Keratinocyte (primary cell): Measurements from ENCODE around the gene NLGN4X. TPM values are rescaled to one million over a fixed set of nuclear protein-coding genes. Genes with fewer than 3 reads are reported as not detected.

Experiments
- DNase-seq: peaks from one replicate; pipeline ENCODE4 v3.0.0-alpha.2; 2011; ENCODE audit warnings: low read depth, missing footprints, low spot score
- FAIRE-seq: peaks from 2 replicates; lab custom pipeline; 2011; peaks lifted over from hg19 to GRCh38; lab: Jason Lieb, UNC
- H2AFZ ChIP-seq: 2 replicates; pipeline ENCODE4 v1.6.0; 2012; ENCODE audit warnings: low read length, control low read depth, inconsistent platforms; ENCODE audit not compliant: control insufficient read depth
- H3K27ac ChIP-seq: 2 replicates; pipeline ENCODE4 v1.5.1; 2011; ENCODE audit warnings: low read length; ENCODE audit not compliant: control insufficient read depth, insufficient read depth
- H3K27me3 ChIP-seq: 3 replicates; pipeline ENCODE4 v1.6.0; 2011; ENCODE audit warnings: low read length; ENCODE audit not compliant: control insufficient read depth, insufficient read depth; ENCODE audit errors: extremely low read depth
- H3K36me3 ChIP-seq, 2 experiments: 2 replicates in 1 of 2; 3 replicates in 1 of 2; pipeline ENCODE4 v1.5.1; 2011; ENCODE audit warnings: low read length in 2 of 2, mild to moderate bottlenecking in 1 of 2; ENCODE audit not compliant: control insufficient read depth in 2 of 2, insufficient read depth in 2 of 2; ENCODE audit errors: extremely low read depth in 1 of 2
- H3K4me1 ChIP-seq: 3 replicates; pipeline ENCODE4 v1.5.1; 2011; ENCODE audit warnings: low read length; ENCODE audit not compliant: control insufficient read depth, insufficient read depth; ENCODE audit errors: extremely low read depth
- H3K4me2 ChIP-seq: 3 replicates; pipeline ENCODE4 v1.6.0; 2011; ENCODE audit warnings: low read depth, low read length; ENCODE audit not compliant: control insufficient read depth, insufficient read depth; ENCODE audit errors: extremely low read depth
- H3K4me3 ChIP-seq, 3 experiments: fragments of 200-600 bp in 1 of 3; sonication (generic) in 1 of 3; 2 replicates in 2 of 3; 3 replicates in 1 of 3; pipeline ENCODE4 v1.5.1; 2011 to 2016; ENCODE audit warnings: low read length in 3 of 3, mild to moderate bottlenecking in 3 of 3, control low read depth in 2 of 3, inconsistent platforms in 1 of 3, low read depth in 1 of 3, mixed read lengths in 1 of 3, mixed run types in 1 of 3, moderate library complexity in 1 of 3; ENCODE audit not compliant: control insufficient read depth in 2 of 3, insufficient read depth in 2 of 3; ENCODE audit errors: extremely low read depth in 1 of 3
- H3K79me2 ChIP-seq: 2 replicates; pipeline ENCODE4 v1.6.0; 2012; ENCODE audit warnings: low read length; ENCODE audit not compliant: control insufficient read depth, insufficient read depth
- H3K9ac ChIP-seq: 3 replicates; pipeline ENCODE4 v1.6.0; 2011; ENCODE audit warnings: low read length; ENCODE audit not compliant: control insufficient read depth, insufficient read depth; ENCODE audit errors: extremely low read depth
- H3K9me1 ChIP-seq: 3 replicates; pipeline ENCODE4 v1.6.0; 2011; ENCODE audit warnings: low read length; ENCODE audit not compliant: control insufficient read depth, insufficient read depth; ENCODE audit errors: extremely low read depth
- H3K9me3 ChIP-seq: 2 replicates; pipeline ENCODE4 v1.5.1; 2012; ENCODE audit warnings: low read depth, low read length; ENCODE audit not compliant: control insufficient read depth
- H4K20me1 ChIP-seq: 3 replicates; pipeline ENCODE4 v1.6.0; 2011; ENCODE audit warnings: low read length; ENCODE audit not compliant: control insufficient read depth, insufficient read depth; ENCODE audit errors: extremely low read depth
- EZH2 ChIP-seq: IDR thresholded peaks from one replicate; pipeline ENCODE4 v1.6.1; 2012; ENCODE audit warnings: inconsistent platforms, mild to moderate bottlenecking, low read length, moderate library complexity
- dilution Hi-C: fragments of 300-500 bp; cut with MboI; formaldehyde crosslinking; loops from one replicate; pipeline ENCODE4 v1.7.0; 2020; ENCODE audit warnings: low sequenced_read_pairs; ENCODE audit not compliant: extremely low pct_ligation_motif_present
- polyA plus RNA-seq, 5 experiments: library from polyadenylated mRNA; depleted of rRNA in 3 of 5; stranded (reverse) in 3 of 5; stranded (forward) in 1 of 5; unstranded in 1 of 5; fragments of >200 nt; gene quantifications; 1 replicate in 1 of 5; 2 replicates in 3 of 5; 3 replicates in 1 of 5; pipeline versions ENCODE4 v1.2.1 to v1.2.3, GENCODE V29; 2011 to 2012; ENCODE audit warnings: missing spikeins in 2 of 5, low read depth in 1 of 5, low replicate concordance in 1 of 5
- TF ChIP-seq, protein P1 (sequence below), 3 experiments: IDR thresholded peaks in 1 of 3; conservative IDR thresholded peaks in 1 of 3; optimal IDR thresholded peaks in 1 of 3; 2 replicates in 2 of 3; 3 replicates in 1 of 3; pipeline versions ENCODE3 to v1.5.1; 2011; ENCODE audit warnings: low read length in 3 of 3, mild to moderate bottlenecking in 3 of 3, moderate library complexity in 2 of 3, control low read depth in 1 of 3, inconsistent platforms in 1 of 3; ENCODE audit not compliant: insufficient read depth in 2 of 3; ENCODE audit errors: extremely low read depth in 1 of 3

The NLGN4X gene
- polyA plus RNA-seq, 1 donor (not counting 4 experiments of a cell fraction or from before 2014, with no cell fraction given) = 2.0 TPM

DNA sequence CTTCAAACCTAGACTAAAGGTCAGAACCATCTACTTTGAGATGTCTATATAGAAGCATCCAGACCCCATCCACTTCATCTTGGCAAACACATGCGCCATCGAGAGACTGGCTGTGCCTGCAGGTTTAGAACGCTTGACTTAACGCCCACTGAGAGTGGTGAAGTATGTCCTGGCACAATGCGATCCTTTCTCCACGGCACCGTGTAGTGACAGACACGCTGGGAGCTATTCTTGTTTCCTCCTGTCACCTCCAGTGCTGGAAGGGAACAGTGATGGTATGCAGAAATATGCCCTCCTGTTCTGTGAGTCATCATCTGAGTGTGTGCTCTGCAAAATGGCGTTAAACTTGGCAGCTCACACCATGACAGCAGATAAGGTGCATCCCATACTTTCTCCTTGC lies 330.2 kb downstream of the NLGN4X start:
- dilution Hi-C loops = no loop called here
- DNase-seq = no peak
- no peaks in the 10 kb centered on the region for H4K20me1 ChIP-seq
- H3K79me2 ChIP-seq = no peaks in the 10 kb centered on the region
- no peak for TF ChIP-seq EZH2
- TF ChIP-seq, protein P1, sequence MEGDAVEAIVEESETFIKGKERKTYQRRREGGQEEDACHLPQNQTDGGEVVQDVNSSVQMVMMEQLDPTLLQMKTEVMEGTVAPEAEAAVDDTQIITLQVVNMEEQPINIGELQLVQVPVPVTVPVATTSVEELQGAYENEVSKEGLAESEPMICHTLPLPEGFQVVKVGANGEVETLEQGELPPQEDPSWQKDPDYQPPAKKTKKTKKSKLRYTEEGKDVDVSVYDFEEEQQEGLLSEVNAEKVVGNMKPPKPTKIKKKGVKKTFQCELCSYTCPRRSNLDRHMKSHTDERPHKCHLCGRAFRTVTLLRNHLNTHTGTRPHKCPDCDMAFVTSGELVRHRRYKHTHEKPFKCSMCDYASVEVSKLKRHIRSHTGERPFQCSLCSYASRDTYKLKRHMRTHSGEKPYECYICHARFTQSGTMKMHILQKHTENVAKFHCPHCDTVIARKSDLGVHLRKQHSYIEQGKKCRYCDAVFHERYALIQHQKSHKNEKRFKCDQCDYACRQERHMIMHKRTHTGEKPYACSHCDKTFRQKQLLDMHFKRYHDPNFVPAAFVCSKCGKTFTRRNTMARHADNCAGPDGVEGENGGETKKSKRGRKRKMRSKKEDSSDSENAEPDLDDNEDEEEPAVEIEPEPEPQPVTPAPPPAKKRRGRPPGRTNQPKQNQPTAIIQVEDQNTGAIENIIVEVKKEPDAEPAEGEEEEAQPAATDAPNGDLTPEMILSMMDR (optimal IDR thresholded peaks at IDR 0.05 in 1 of 3, IDR thresholded peaks at IDR 0.05 in 1 of 3, conservative IDR thresholded peaks at IDR 0.05 in 1 of 3; ENCODE audit: extremely low read depth in 1 of 3, insufficient read depth in 2 of 3, low read length in 3 of 3) = no peak
- no peak overlapping the region for H3K27ac ChIP-seq
- no peak overlapping the region for H3K9ac ChIP-seq
- H2AFZ ChIP-seq = no peak overlapping the region
- no peaks in the 10 kb centered on the region for H3K9me1 ChIP-seq
- H3K9me3 ChIP-seq = peaks cover 2% of the 10 kb centered on the region
- no peak overlapping the region for H3K4me3 ChIP-seq
- no peak for FAIRE-seq
- H3K4me2 ChIP-seq = no peak overlapping the region
- no peaks in the 10 kb centered on the region for H3K36me3 ChIP-seq
- H3K4me1 ChIP-seq = no peaks in the 10 kb centered on the region
- H3K27me3 ChIP-seq = no peaks in the 10 kb centered on the region

DNA sequence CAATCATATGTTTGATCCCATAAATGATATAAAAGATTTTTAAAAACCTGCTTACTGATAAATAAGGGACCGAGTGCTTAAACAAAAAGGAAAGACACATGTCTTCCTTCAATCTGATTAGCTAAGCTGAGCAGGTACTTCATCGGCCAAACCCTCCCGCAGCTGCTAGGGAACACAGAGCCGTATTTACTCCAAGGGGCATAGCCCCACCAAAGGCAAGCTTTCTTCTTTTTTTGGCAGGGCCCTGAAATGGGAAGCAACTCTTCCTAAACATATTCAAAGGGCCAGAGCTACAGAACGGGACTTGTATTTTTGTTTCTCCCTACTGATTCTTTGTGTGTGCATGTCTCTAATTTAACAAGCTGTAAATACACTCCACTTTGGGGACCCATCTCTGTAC lies 337.3 kb downstream of the NLGN4X start:
- H3K9me3 ChIP-seq = no peaks in the 10 kb centered on the region
- no peaks in the 10 kb centered on the region for H3K4me1 ChIP-seq
- H3K4me2 ChIP-seq = no peak overlapping the region
- no peaks in the 10 kb centered on the region for H3K36me3 ChIP-seq
- DNase-seq = no peak
- no peaks in the 10 kb centered on the region for H3K79me2 ChIP-seq
- no peaks in the 10 kb centered on the region for H4K20me1 ChIP-seq
- TF ChIP-seq, protein P1 (optimal IDR thresholded peaks at IDR 0.05 in 1 of 3, IDR thresholded peaks at IDR 0.05 in 1 of 3, conservative IDR thresholded peaks at IDR 0.05 in 1 of 3; ENCODE audit: extremely low read depth in 1 of 3, insufficient read depth in 2 of 3, low read length in 3 of 3) = no peak
- TF ChIP-seq EZH2 = no peak
- no peak overlapping the region for H3K27ac ChIP-seq
- H3K27me3 ChIP-seq = no peaks in the 10 kb centered on the region
- no peak overlapping the region for H3K4me3 ChIP-seq
- dilution Hi-C loops = no loop called here
- no peak overlapping the region for H3K9ac ChIP-seq
- no peak overlapping the region for H2AFZ ChIP-seq
- H3K9me1 ChIP-seq = no peaks in the 10 kb centered on the region
- no peak for FAIRE-seq
